ENCODE results near the gene SPG11. TPM values are rescaled to one million over a fixed set of nuclear protein-coding genes. Genes with fewer than 3 reads are reported as not detected.

The SPG11 gene
- total and polyA plus RNA-seq, 9 of the 15 experiments (the other 6 are each of a cell fraction or from before 2014, with no cell fraction given): 23.3 to 71.2 (median 45.6) TPM

- TF ChIP-seq TAF9B (IDR thresholded peaks at IDR 0.05; ENCODE audit: partially characterized antibody) (peak; percentile 70), CREB5 (CRISPR knock-in tag; IDR thresholded peaks at IDR 0.05) (no peak), ZFX (CRISPR knock-in tag; IDR thresholded peaks at IDR 0.05) (peak; percentile 95), TAF7 (tag; IDR thresholded peaks at IDR 0.05) (peak; percentile 89), HMG20A (CRISPR knock-in tag; conservative IDR thresholded peaks at IDR 0.05) (no peak), HDAC8 (tag; IDR thresholded peaks at IDR 0.05) (no peak), MYNN (IDR thresholded peaks at IDR 0.05) (0 out of 2 replicates have a peak, but pooled peaks have one; percentile 13), MYNN (CRISPR knock-in tag; IDR thresholded peaks at IDR 0.05) (no peak), ZZZ3 (IDR thresholded peaks at IDR 0.05) (no peak), CEBPZ (IDR thresholded peaks at IDR 0.05; ENCODE audit: borderline replicate concordance, low read depth, low read length) (no peak), RBM17 (IDR thresholded peaks at IDR 0.05; ENCODE audit: borderline replicate concordance, low read depth, low read length) (no peak), NUFIP1 (IDR thresholded peaks at IDR 0.05; ENCODE audit: partially characterized antibody) (no peak), MTA3 (IDR thresholded peaks at IDR 0.05; ENCODE audit: borderline replicate concordance) (peak; percentile 9; the same call in 1 of the 2 replicates), WHSC1 (IDR thresholded peaks at IDR 0.05; ENCODE audit: low read length) (no peak), E2F5 (CRISPR knock-in tag; IDR thresholded peaks at IDR 0.05) (0 out of 2 replicates have a peak, but pooled peaks have one; percentile 61), ZNF274 (IDR thresholded peaks at IDR 0.05; ENCODE audit: borderline replicate concordance, low read depth, low read length) (no peak), ELF1 (tag; IDR thresholded peaks at IDR 0.05) (no peak), U2AF2 (optimal IDR thresholded peaks at IDR 0.05; ENCODE audit: low read depth, low read length) (no peak), ZFP30 (CRISPR knock-in tag; IDR thresholded peaks at IDR 0.05; ENCODE audit: borderline replicate concordance) (no peak)
- TF ChIP-seq, protein P1, sequence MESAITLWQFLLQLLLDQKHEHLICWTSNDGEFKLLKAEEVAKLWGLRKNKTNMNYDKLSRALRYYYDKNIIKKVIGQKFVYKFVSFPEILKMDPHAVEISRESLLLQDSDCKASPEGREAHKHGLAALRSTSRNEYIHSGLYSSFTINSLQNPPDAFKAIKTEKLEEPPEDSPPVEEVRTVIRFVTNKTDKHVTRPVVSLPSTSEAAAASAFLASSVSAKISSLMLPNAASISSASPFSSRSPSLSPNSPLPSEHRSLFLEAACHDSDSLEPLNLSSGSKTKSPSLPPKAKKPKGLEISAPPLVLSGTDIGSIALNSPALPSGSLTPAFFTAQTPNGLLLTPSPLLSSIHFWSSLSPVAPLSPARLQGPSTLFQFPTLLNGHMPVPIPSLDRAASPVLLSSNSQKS (CRISPR knock-in tag; IDR thresholded peaks at IDR 0.05): no peak
- TF ChIP-seq, protein P2, sequence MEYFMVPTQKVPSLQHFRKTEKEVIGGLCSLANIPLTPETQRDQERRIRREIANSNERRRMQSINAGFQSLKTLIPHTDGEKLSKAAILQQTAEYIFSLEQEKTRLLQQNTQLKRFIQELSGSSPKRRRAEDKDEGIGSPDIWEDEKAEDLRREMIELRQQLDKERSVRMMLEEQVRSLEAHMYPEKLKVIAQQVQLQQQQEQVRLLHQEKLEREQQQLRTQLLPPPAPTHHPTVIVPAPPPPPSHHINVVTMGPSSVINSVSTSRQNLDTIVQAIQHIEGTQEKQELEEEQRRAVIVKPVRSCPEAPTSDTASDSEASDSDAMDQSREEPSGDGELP (CRISPR knock-in tag; IDR thresholded peaks at IDR 0.05; ENCODE audit: borderline replicate concordance): peak; percentile 57; the same call in 1 of the 2 replicates
These were observed 126.3 kb downstream of the SPG11 start, which contains the start of gene EIF3J (continued) for GRCh38 chr15:44536962-44537734.

All from K562 (cell line).